Panc1 (cell line): Measurements from ENCODE around the gene NBPF1.
"Not testable (repeated sequence)": the region's sequence is repeated elsewhere in the genome, so short reads cannot be mapped to it uniquely, and the experiment has no call there.

Source experiments
- POLR2AphosphoS5 ChIP-seq: IDR thresholded peaks from 2 replicates; pipeline ENCODE4 v1.6.1; 2012; ENCODE audit warnings: mild to moderate bottlenecking, low read depth, low read length, moderate library complexity
- SIN3A ChIP-seq: IDR thresholded peaks from 2 replicates; pipeline ENCODE4 v1.6.1; 2012; ENCODE audit warnings: low read depth, mild to moderate bottlenecking, low read length, moderate library complexity, borderline replicate concordance; ENCODE audit not compliant: insufficient read depth
- TCF7L2 ChIP-seq: IDR thresholded peaks from 2 replicates; pipeline ENCODE4 v1.6.1; 2011; ENCODE audit warnings: mild to moderate bottlenecking, low read depth, low read length, inconsistent platforms
- TF ChIP-seq, protein P1 (sequence below): fragments of 450-650 bp; IDR thresholded peaks from 2 replicates; pipeline ENCODE4 v1.5.1; 2017; ENCODE audit warnings: mild to moderate bottlenecking
- TF ChIP-seq, protein P2 (sequence below), 2 experiments: IDR thresholded peaks; 2 replicates each; pipeline ENCODE4 v1.6.1; 2011 to 2012; ENCODE audit warnings: low read depth in 2 of 2, control low read depth in 1 of 2, low read length in 1 of 2, mild to moderate bottlenecking in 1 of 2, moderate library complexity in 1 of 2; ENCODE audit not compliant: insufficient read depth in 1 of 2

DNA sequence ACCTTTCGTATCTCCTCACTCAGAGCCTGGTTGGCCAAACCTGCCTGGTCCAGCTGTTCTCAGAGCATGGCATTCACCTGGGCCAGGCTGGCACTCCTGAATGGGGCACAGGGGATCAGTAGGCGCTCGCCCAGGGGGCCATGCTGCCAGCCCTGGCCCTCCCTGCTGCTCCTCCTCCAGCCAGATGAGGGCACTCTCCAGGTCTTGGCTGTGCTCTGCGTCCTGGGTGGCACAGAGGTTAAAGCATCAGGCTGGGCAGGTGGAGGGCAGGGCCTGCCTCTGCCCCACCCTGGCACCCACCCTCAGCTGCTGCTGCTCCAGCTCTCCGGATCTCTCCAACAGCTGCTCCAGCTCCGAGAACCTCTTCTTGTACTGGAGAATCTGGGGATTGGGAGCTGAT lies 43.2 kb upstream of the NBPF1 start:
- TF ChIP-seq, protein P1, sequence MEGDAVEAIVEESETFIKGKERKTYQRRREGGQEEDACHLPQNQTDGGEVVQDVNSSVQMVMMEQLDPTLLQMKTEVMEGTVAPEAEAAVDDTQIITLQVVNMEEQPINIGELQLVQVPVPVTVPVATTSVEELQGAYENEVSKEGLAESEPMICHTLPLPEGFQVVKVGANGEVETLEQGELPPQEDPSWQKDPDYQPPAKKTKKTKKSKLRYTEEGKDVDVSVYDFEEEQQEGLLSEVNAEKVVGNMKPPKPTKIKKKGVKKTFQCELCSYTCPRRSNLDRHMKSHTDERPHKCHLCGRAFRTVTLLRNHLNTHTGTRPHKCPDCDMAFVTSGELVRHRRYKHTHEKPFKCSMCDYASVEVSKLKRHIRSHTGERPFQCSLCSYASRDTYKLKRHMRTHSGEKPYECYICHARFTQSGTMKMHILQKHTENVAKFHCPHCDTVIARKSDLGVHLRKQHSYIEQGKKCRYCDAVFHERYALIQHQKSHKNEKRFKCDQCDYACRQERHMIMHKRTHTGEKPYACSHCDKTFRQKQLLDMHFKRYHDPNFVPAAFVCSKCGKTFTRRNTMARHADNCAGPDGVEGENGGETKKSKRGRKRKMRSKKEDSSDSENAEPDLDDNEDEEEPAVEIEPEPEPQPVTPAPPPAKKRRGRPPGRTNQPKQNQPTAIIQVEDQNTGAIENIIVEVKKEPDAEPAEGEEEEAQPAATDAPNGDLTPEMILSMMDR: not testable (repeated sequence)
- TF ChIP-seq, protein P2, sequence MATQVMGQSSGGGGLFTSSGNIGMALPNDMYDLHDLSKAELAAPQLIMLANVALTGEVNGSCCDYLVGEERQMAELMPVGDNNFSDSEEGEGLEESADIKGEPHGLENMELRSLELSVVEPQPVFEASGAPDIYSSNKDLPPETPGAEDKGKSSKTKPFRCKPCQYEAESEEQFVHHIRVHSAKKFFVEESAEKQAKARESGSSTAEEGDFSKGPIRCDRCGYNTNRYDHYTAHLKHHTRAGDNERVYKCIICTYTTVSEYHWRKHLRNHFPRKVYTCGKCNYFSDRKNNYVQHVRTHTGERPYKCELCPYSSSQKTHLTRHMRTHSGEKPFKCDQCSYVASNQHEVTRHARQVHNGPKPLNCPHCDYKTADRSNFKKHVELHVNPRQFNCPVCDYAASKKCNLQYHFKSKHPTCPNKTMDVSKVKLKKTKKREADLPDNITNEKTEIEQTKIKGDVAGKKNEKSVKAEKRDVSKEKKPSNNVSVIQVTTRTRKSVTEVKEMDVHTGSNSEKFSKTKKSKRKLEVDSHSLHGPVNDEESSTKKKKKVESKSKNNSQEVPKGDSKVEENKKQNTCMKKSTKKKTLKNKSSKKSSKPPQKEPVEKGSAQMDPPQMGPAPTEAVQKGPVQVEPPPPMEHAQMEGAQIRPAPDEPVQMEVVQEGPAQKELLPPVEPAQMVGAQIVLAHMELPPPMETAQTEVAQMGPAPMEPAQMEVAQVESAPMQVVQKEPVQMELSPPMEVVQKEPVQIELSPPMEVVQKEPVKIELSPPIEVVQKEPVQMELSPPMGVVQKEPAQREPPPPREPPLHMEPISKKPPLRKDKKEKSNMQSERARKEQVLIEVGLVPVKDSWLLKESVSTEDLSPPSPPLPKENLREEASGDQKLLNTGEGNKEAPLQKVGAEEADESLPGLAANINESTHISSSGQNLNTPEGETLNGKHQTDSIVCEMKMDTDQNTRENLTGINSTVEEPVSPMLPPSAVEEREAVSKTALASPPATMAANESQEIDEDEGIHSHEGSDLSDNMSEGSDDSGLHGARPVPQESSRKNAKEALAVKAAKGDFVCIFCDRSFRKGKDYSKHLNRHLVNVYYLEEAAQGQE (IDR thresholded peaks at IDR 0.05; ENCODE audit: insufficient read depth in 1 of 2, low read depth in 2 of 2, low read length in 1 of 2): not testable (repeated sequence)
- not testable (repeated sequence) for TF ChIP-seq POLR2AphosphoS5, TCF7L2, SIN3A
